C4-2B (cell line): ENCODE measurements around the gene ANKRD49.

Experiments used
- ZFX ChIP-seq: fragments of 450-650 bp; IDR thresholded peaks from 2 replicates; pipeline ENCODE4 v1.6.1; 2017
- TF ChIP-seq, protein P1 (sequence below): fragments of 450-650 bp; conservative IDR thresholded peaks from 2 replicates; pipeline ENCODE4 v1.5.1; 2017; ENCODE audit warnings: mild to moderate bottlenecking

DNA sequence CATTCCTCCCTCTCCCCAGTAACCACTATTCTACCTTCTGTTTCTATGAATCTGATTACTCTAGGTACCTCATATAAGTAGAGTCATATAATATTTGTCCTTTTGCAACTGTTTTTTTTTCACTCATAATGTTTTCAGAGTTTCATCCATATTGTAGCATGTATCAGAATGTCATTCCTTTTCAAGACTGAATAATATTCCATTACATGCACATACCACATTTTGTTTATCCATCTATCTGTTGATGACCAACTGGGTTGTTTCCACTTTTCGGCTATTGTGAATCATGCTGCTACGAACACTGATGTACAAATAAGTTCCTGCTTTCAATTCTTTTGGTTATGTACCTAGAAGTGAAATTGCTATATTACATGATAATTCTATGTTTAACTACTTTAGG is 40.8 kb upstream of the ANKRD49 start:
- TF ChIP-seq, protein P1, sequence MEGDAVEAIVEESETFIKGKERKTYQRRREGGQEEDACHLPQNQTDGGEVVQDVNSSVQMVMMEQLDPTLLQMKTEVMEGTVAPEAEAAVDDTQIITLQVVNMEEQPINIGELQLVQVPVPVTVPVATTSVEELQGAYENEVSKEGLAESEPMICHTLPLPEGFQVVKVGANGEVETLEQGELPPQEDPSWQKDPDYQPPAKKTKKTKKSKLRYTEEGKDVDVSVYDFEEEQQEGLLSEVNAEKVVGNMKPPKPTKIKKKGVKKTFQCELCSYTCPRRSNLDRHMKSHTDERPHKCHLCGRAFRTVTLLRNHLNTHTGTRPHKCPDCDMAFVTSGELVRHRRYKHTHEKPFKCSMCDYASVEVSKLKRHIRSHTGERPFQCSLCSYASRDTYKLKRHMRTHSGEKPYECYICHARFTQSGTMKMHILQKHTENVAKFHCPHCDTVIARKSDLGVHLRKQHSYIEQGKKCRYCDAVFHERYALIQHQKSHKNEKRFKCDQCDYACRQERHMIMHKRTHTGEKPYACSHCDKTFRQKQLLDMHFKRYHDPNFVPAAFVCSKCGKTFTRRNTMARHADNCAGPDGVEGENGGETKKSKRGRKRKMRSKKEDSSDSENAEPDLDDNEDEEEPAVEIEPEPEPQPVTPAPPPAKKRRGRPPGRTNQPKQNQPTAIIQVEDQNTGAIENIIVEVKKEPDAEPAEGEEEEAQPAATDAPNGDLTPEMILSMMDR, result no peak
- TF ChIP-seq ZFX, result no peak
